GM12891 (cell line): ENCODE results near the gene ARIH2.

Source experiments
- POLR2A ChIP-seq: IDR thresholded peaks from 2 replicates; pipeline ENCODE4 v1.6.1; 2011; ENCODE audit warnings: low read depth, low read length, control low read depth
- POLR2AphosphoS5 ChIP-seq: IDR thresholded peaks from 2 replicates; pipeline ENCODE4 v1.6.1; 2011; ENCODE audit warnings: low read depth, low read length, control low read depth
- POU2F2 ChIP-seq: IDR thresholded peaks from 2 replicates; pipeline ENCODE4 v1.6.1; 2011; ENCODE audit warnings: low read depth, mild to moderate bottlenecking, control low read depth, low read length, moderate library complexity
- SPI1 ChIP-seq: IDR thresholded peaks from 2 replicates; pipeline ENCODE4 v1.6.1; 2011; ENCODE audit warnings: low read depth, low read length, control low read depth
- TAF1 ChIP-seq: IDR thresholded peaks from 2 replicates; pipeline ENCODE4 v1.6.1; 2011; ENCODE audit warnings: low read depth, low read length, control low read depth

DNA sequence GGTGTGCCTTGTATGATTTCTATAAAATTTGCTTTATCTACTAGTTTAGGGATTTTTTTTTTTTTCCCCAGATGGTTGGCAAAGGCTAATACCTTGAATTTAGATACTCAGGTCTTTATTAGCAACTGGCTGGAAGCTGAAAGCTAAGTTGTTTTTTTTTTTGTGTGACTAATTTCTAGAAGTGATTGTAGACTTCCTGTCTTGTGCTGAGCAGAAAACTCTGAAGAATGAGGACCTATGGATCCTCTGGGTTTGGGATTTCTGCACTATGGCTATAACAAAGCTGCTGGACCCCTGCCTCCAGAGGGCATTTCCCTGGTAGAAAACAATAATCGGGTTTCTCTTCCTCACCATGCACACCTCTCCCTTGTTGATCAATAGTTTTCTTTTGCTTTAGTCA is 10.0 kb downstream of the ARIH2 start:
- TF ChIP-seq TAF1 (no peak), POLR2A (no peak), POLR2AphosphoS5 (no peak), SPI1 (peak; percentile 42), POU2F2 (no peak)
